GM18505 (cell line): ENCODE data around the gene LCE2C.
"Not testable (repeated sequence)": the region's sequence is repeated elsewhere in the genome, so short reads cannot be mapped to it uniquely, and the experiment has no call there.

Source experiments
- ATAC-seq: cut with Tn5 transposase; IDR thresholded peaks from one replicate; pipeline ENCODE4 v1.9.1; 2021; ENCODE audit not compliant: unreplicated experiment
- POLR2A ChIP-seq: IDR thresholded peaks from 4 replicates; pipeline ENCODE4 v1.6.1; 2011; ENCODE audit warnings: borderline replicate concordance; ENCODE audit not compliant: insufficient read depth, insufficient read length; ENCODE audit errors: extremely low read depth

LCE2C gene, protein sequence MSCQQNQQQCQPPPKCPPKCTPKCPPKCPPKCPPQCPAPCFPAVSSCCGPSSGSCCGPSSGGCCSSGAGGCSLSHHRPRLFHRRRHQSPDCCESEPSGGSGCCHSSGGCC

DNA sequence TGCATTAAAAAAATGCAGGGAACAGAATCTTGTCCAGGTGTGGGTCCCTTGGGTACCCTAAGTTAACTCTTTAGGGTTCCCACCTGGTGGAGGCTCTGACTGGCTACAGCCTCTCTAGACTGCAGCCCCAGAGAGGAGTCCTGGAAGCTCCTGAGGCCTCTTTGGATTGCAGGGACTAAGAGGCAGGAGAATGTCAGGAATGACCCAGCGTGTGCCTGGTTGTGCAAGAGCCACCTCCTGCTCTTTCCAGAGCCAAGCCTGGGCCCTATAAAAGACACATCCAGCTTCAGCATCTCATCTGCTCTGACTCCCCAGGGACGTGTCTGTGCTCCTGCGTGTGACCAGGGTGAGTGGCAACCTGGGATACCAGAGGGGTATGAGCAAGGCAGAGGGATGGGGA, at the start of gene LCE2C:
TSS of gene LCE2C (plus strand) at position 297 of the 400 bp plus-strand sequence. CDS start 737 bp downstream, outside the sequence.
- not testable (repeated sequence) for ATAC-seq

DNA sequence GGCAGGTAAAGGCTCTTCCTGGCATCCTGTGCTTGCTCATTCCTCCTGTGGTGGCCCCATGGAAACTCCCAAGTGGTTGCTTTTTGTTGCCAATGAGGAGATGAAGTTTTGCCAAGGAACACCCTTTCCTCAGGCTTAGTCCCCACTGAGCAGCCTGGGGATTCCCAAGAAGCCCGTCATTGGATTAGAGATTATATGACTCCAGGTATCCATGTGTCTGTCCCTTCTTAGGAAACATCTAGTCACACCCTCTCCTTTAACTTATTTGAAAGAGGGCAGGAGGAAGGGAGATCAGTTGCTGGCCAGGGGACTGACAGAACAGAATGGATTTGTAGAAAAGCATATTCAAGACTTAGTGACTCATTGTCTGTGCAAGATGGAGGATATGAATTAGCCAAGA, 48.3 kb upstream of the LCE2C start:
- no peak for ATAC-seq
- TF ChIP-seq POLR2A, result no peak

DNA sequence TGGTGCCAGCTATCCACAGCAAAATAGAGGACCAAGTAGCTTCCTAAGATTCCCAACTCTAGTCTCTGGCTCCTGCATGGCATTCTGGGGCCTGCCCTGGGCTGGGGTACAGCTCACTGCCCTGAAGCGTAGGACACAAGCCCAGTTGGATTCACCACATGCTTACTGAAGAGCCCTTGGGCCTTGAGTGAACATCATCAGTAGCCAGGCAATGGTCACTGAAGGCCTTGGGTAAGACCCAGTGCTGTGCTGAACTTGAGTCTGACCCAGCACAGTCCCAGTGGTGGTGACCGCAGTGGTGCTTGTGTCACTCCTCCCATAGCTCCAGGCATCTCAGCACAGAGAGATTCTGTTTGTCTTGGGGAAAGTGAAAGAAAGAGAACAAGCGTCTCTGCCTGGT, 44.5 kb upstream of the LCE2C start:
- TF ChIP-seq POLR2A, result no peak
- no peak for ATAC-seq

DNA sequence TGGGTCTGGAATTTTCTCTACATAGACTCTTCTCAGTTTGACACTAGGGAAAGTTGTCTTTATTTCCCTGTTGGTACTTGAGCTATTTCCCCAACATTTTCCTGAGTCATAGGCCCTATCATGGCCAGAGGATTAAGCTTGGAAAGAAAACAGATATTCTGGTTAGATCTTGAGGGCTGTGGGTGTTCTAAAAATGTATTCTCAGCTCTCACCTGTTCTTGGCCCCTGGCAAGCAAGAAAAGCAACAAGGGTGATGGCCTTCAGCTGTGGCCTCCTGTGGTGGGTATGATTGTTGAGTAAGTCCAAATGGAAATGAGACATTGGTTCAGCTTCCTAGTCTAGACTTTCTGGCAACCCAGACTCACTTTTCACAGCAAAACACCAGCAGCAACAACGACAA, 34.7 kb upstream of the LCE2C start:
- ATAC-seq, result no peak
- TF ChIP-seq POLR2A, result no peak

DNA sequence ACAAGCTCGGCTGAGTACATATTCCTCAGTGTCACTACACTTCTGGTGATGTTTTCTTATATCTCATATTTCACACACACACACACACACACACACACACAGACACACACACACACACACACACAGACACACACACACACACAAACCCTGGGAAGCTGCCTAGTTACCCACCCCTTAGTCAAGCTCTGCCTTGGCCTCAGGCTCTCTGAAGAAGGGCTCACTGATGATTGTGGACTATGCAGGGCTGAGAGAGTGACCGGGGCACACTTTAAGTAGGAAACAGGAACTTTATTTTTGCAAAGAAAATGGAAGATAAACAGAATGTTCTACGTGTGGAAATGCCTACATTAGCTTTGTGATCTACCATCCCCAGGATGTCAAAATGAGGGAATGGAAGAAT, 31.1 kb upstream of the LCE2C start:
- ATAC-seq, result no peak
- TF ChIP-seq POLR2A, result no peak

DNA sequence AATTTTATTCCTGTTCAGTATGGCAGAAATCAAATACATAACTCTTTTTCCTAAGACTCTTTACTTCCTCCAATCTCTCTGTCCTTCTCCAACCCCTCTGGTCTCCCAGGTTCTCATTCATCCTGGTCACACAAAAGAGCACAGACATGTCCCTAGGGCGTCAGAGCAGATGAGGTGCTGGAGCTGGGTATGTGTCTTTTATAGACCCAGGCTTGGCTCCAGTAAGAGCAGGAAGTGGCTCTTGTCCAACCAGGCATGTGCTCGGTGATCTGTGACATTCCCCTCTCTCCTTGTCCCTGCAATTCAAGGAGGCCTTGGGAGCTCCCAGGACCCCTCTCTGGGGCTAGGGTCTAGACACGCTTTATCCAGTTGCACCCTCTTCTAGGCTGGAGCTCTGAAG, 29.9 kb upstream of the LCE2C start:
- ATAC-seq, result no peak
- TF ChIP-seq POLR2A, result no peak

DNA sequence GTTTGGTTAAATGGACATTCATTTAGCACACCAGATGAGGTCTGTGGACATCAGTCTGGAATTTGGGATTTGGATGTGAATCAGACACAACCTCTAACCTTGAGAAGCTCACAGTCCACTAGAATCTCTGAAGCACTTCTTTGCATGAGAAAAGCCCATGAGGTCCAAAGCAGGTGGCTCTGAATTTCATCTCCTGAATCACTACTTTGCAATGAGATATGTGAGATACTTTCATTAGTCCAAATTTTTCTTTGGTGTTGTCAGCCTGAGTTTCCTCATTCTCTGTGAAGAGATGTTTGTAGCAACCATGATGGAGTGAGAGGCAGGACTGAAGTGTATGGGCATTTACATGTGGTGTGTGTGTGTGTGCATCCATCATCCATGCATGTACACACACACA, 28.4 kb upstream of the LCE2C start:
- no peak for TF ChIP-seq POLR2A
- no peak for ATAC-seq

DNA sequence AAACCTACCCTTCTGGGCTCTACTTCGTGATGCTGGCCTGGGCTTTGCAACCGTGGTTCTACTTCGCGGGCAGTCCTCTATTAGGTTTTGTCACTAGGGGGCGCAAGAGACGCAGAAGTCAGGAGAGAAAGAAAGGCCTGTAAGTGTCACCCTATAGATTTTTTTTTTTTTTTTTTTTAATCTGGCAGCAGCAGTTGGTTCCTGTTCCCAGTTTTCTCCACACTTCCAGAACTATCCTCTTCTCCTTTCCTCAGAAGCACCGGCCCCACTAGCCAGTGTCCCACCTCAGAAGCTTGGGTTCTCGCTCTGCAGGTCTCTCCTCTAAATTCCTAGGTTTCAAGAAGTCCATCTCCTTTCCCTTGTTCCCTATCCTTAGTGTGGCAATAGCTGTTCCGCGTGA, 21.0 kb upstream of the LCE2C start:
- no peak for TF ChIP-seq POLR2A
- no peak for ATAC-seq

DNA sequence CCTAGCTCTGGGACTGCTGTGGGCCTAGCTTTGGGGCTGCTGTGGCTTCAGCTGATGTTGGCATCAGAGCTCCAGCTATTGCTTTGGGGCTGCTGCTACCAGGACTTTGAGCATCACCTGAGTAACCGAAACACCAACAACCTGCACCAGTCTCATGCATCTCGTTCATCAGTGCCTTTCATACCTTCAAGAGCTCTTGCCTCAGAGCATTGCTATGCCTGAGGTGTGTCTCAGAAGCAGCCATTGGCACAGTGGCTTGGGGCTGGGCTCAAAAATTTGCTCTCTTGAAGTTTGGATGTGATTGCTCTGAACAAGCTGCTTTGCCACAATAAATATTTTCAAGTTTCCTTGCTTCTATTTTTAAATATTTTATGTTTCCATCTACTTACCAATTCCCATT, 18.6 kb upstream of the LCE2C start:
- no peak for ATAC-seq
- TF ChIP-seq POLR2A, result no peak

DNA sequence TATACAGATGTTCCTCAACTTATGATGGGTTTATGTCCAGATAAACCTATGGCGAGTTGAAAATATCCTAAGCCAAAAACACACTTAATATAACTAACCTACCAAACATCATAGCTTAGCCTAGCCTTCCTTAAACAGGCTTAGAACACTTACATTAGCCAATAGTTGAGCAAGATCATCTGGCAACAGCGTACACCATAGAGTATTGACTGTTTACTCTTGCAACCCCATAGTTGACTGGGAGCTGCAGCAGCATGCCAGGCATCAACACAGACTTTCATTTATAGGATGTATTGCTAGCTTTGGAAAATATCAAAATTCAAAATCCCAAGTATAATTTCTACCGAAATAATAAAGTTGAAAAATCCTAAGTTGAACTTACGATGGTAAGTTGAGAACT, 17.4 kb upstream of the LCE2C start:
- TF ChIP-seq POLR2A, result no peak
- ATAC-seq, result no peak

DNA sequence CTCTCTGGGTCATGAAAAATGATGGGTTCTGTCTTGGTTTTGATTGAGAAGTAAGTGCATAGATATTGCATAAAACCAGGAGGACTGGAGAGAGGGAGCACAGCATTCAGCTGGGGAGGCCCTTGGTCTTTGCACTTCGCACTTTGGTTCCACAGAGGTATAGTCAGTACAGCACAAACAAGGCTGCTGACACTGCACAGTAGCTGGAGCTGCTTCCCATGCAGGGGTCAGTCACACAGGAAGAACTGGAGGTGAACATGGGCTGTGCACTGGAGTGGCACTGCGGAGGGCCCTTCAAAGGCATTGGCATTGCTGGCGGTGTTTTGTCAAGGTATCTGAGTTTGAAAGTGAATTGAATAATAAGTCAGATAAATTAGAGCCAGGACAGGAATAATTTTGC, 16.4 kb upstream of the LCE2C start:
- no peak for TF ChIP-seq POLR2A
- no peak for ATAC-seq

DNA sequence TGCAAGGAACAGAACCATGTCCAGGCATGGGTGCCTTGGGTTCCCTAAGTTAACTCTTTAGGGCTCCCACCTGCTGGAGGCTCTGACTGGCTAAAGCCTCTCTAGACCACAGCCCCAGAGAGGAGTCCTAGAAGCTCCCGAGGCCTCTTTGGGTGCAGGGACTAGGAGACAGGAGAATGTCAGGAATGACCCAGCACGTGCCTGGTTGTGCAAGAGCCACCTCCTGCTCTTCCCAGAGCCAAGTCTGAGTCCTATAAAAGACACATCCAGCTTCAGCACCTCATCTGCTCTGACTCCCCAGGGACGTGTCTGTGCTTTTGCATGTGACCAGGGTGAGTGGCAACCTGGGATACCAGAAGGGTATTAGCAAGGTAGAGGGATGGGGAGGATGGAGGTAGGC, 12.0 kb upstream of the LCE2C start, which contains the start of gene LCE2D:
TSS of gene LCE2D (plus strand) at position 283 of the 400 bp plus-strand sequence. CDS start 726 bp downstream, outside the sequence.
- ATAC-seq, result no peak
- TF ChIP-seq POLR2A, result no peak

DNA sequence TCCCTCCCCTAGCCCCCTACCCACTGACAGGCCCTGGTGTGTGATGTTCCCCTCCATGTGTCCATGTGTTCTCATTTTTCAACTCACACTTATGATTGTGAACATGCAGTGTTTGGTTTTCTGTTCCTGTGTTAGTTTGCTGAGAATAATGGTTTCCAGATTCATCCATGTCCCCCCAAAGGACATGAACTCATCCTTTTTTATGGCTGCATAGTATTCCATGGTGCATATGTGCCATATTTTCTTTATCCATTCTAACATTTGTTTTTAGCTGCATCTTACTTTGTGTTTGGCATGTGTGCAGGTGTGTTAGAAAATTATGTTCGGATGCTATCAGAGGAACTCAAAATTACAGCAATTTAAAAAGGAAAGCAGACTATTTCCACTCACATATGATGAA, 8.9 kb upstream of the LCE2C start:
- not testable (repeated sequence) for ATAC-seq

DNA sequence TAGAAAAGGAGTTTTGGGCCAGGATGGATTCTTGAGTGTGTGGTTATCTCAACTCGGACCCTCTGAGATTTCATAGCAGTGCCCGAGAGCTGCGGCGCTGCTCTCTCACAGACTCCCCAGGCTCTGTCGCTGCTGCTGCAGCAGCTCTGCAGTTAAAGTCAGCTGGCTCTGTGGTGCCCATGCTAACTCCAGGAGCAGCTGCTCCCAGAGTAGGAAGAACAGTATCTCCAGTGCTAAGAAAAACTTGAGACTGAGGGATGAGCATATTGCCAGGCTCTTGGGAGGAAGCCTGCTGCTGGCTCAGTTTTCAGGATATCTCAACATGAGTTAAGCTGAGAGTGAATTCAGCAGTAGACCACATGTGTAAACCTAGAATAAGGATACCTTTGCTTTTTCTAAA, 7.4 kb upstream of the LCE2C start:
- TF ChIP-seq POLR2A, result no peak
- no peak for ATAC-seq

DNA sequence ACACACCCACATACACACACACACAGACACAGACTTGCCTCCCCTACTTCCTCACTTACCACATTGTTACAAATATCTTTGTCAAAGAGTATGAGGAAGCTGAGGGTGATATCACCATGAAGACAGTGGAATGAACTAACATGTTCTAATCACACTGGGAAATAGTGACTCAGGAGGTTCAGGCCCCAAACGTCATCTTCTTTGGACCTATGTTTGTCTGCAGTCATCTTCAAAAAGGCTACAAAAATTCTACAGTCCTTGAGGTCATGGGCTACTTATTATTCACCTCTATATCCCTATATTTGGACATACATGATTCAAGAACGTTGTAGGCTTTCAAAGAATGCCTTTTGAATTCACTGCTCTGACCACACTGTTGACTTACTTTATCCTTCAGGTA, 2.1 kb upstream of the LCE2C start:
- no peak for TF ChIP-seq POLR2A
- no peak for ATAC-seq
